Mucosa of descending colon (tissue), 3 donors: ENCODE data around the gene KCTD17. TPM values are rescaled to one million over a fixed set of nuclear protein-coding genes. Genes with fewer than 3 reads are reported as not detected.

Source experiments
- ATAC-seq: fragments of 200-7000 bp; cut with Tn5 transposase; one replicate; pipeline ENCODE4 v1.9.1; 2020; ENCODE audit warnings: mild to moderate bottlenecking, moderate library complexity
- DNase-seq, 3 donors: peaks; one replicate each; pipeline ENCODE4 v3.0.0-alpha.2; 2020
- H3K36me3 ChIP-seq: fragments of 200-600 bp; one replicate; pipeline ENCODE4 v1.8.0; 2021; ENCODE audit warnings: low read depth, mild to moderate bottlenecking
- H3K4me1 ChIP-seq: fragments of 200-600 bp; one replicate; pipeline ENCODE4 v1.8.0; 2021; ENCODE audit warnings: low read depth, mild to moderate bottlenecking
- H3K4me3 ChIP-seq: fragments of 200-600 bp; one replicate; pipeline ENCODE4 v1.8.0; 2021; ENCODE audit warnings: mild to moderate bottlenecking
- H3K9me3 ChIP-seq: fragments of 200-600 bp; one replicate; pipeline ENCODE4 v1.8.0; 2021; ENCODE audit warnings: mild to moderate bottlenecking
- intact Hi-C, 2 donors: fragments of 100-400 bp; cut with DNase I in 1 of 2; cut with micrococcal nuclease in 1 of 2; formaldehyde crosslinking; loops; one replicate each; pipeline versions ENCODE4 v1.11.0 to v1.11.1; 2022; cut with DNase I, micrococcal nuclease
- total RNA-seq, 3 donors: library from RNA; stranded (reverse); fragmentation: NEBNext Ultra II Directional in 2 of 3; extraction: Animal tissue kit (Norgen Biotek cat#: 25700) in 2 of 3; gene quantifications; one replicate each; pipeline versions ENCODE4 v1.2.1 to v1.2.4, GENCODE V29; 2021 to 2023
- TF ChIP-seq, protein P1 (sequence below): fragments of 200-600 bp; IDR thresholded peaks from one replicate; pipeline ENCODE4 v1.8.0; 2022; ENCODE audit warnings: antibody characterized with exemption, mild to moderate bottlenecking
- donor health status: DM: no; HTN: no; CAD: no; lungs with moderate emphysema.
- donor health status: DM: no; HTN: no; CAD: no.
- donor health status: DM: no; HTN: yes; CAD: no.

Gene KCTD17
- total RNA-seq, 3 donors from 2014 or later: 24.9 to 40.1 (median 31.3) TPM

DNA sequence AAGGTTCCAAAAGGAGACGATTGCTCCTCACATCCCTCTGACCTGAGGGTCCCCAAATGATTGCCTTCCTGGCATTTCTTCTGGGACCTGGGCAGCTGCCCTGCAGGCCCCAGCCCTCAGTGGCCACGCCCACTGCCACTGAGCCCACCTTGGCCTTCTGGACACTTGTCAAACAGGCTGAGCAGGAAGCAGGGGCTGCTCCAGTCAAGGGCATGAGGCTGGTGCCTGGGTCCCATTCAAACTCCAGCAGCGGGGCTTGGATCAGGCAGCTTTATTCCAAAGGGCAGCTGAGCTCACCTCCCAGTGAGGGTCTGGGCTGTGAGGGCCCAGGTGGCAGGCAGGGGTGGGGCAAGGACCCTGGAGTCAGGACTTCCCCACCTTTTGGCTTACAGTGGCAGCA is 13.6 kb downstream of the KCTD17 start:
- Histone ChIP-seq H3K4me1 (peaks cover 12% of the 10 kb centered on the region), H3K36me3 (no peaks in the 10 kb centered on the region), H3K4me3 (no peak overlapping the region), H3K9me3 (no peaks in the 10 kb centered on the region)
- TF ChIP-seq, protein P1, sequence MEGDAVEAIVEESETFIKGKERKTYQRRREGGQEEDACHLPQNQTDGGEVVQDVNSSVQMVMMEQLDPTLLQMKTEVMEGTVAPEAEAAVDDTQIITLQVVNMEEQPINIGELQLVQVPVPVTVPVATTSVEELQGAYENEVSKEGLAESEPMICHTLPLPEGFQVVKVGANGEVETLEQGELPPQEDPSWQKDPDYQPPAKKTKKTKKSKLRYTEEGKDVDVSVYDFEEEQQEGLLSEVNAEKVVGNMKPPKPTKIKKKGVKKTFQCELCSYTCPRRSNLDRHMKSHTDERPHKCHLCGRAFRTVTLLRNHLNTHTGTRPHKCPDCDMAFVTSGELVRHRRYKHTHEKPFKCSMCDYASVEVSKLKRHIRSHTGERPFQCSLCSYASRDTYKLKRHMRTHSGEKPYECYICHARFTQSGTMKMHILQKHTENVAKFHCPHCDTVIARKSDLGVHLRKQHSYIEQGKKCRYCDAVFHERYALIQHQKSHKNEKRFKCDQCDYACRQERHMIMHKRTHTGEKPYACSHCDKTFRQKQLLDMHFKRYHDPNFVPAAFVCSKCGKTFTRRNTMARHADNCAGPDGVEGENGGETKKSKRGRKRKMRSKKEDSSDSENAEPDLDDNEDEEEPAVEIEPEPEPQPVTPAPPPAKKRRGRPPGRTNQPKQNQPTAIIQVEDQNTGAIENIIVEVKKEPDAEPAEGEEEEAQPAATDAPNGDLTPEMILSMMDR: no peak
- no peak for ATAC-seq
- intact Hi-C loops: no loop called here
- DNase-seq: no peak

DNA sequence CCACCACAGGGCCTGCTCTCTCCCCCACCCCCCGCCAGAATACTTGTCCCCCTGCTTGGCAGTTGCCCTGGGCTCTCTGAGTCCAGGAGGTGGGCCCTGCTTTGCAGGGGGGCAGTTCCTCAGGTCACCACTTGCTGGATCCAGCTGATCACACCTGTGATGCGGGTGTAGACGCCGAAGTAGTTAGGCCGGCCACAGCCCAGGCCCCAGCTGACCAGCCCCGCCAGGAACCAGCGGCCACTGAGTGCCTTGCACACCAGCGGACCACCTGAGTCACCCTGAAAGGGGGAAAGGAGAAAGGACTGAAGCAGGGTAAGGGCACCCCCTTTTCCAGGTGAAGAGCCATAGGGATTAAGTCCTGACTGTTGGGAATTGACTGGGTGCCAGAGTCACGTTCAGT is 14.4 kb downstream of the KCTD17 start:
- TF ChIP-seq, protein P1: no peak
- intact Hi-C loops: no loop called here
- DNase-seq (no peak), ATAC-seq (no peak)
- no peaks in the 10 kb centered on the region for H3K36me3 ChIP-seq
- H3K9me3 ChIP-seq: no peaks in the 10 kb centered on the region
- H3K4me1 ChIP-seq: peaks cover 12% of the 10 kb centered on the region
- no peak overlapping the region for H3K4me3 ChIP-seq

DNA sequence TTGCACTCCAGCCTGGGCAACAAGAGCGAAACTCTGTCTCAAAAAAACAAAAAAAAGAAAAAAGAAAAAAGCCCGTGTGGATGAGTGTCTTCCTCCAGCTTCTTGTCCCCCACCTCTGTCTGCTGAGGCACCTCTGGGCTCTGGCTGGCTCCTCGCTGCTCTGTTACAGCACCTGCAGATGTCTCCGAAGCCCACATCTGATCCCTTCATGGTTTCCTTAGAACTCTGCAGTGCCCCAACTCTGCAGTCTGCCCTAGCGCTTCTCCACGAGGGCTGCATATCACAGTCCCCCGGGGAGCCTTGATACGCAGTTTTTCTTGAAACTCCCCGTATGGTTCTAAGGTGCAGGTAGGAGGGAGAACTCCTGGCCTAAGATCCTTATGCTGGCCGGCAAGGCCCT is 15.9 kb downstream of the KCTD17 start:
- ATAC-seq (no peak), DNase-seq (no peak)
- no peak overlapping the region for H3K4me3 ChIP-seq
- no peaks in the 10 kb centered on the region for H3K9me3 ChIP-seq
- H3K4me1 ChIP-seq: peaks cover 12% of the 10 kb centered on the region
- H3K36me3 ChIP-seq: no peaks in the 10 kb centered on the region
- intact Hi-C loops: no loop called here
- TF ChIP-seq, protein P1: no peak

DNA sequence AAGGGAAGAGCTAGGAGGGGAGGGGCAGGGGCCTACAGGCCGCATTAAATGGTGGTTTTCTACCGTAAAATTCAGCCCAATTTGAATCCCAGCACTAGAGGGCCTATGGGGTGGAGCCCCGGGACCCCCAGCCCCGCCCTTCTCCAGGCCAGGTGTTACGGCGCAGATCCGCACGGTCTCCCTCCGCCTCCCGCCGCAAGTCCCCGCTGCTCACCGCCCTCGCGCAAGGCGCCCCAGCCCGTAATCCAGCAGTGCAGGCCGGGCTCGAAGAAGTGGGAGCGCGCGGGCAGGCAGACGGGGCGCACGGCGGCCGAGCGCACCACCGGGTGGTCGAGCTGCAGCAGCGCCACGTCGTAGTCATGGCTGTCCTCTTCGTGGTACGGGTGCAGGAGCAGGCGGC is 17.3 kb downstream of the KCTD17 start:
- intact Hi-C loops: no loop called here
- no peak for DNase-seq

DNA sequence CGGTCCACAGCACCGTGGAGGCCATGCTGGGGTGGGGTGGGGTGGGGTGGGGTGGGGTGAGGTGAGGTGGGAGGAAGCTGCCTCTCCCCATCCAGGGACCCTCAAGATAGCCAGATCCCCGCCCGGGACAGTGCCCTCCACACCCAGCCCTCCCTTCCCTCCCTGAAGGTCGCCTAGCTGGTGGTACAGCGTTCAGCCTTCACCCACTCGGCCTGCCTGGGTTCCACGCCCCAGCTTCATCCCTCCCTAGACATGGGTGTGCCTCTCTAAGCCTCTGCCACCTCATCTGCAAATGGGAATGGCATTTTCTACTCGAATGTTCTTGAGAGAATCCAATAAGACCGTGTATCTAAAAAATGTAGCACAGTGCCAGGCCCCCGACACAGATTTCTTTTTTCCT is 17.8 kb downstream of the KCTD17 start:
- ATAC-seq (peak; percentile 33), DNase-seq (no peak)
- Histone ChIP-seq H3K4me3 (no peak overlapping the region), H3K9me3 (no peaks in the 10 kb centered on the region), H3K4me1 (peaks cover 6% of the 10 kb centered on the region), H3K36me3 (no peaks in the 10 kb centered on the region)
- intact Hi-C loops: no loop called here
- TF ChIP-seq, protein P1: no peak

More for the DNA sequence above, 17.3 kb downstream of the KCTD17 start:
- no peaks in the 10 kb centered on the region for H3K36me3 ChIP-seq
- ATAC-seq: peak; percentile 37
- no peaks in the 10 kb centered on the region for H3K9me3 ChIP-seq
- no peak overlapping the region for H3K4me3 ChIP-seq
- TF ChIP-seq, protein P1: no peak
- peaks cover 6% of the 10 kb centered on the region for H3K4me1 ChIP-seq

DNA sequence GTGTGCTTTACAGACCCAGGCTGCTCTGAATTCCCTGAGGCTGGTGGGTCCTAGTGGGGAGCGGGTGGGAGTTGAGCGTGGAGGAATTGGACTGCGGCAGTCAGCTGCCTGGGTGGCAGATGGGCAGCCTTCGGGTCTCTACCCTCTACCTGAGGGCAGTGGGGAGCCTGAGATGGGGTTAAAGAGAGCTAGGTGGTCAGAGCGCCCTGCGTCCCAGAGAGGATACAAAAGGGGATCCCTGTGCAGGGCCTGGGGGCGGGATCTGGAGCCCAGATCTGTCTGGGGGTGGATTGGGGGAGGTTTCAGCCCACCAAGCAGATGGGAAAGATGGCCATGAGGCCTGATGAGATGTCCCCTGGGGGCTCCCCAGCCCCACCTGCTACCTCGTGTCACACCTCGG is 18.2 kb downstream of the KCTD17 start:
- ATAC-seq (no peak), DNase-seq (no peak)
- Histone ChIP-seq H3K4me1 (peaks cover 6% of the 10 kb centered on the region), H3K4me3 (no peak overlapping the region), H3K36me3 (no peaks in the 10 kb centered on the region), H3K9me3 (no peaks in the 10 kb centered on the region)
- intact Hi-C loops: no loop called here
- TF ChIP-seq, protein P1: no peak
